CD4-positive, alpha-beta T cell treated with Interleukin-17A for 4 hours (primary cell): Measurements from ENCODE around the gene ALKBH8.
A peak's percentile ranks its signal among the peaks of the same experiment; 100 is the strongest.
"Not testable (repeated sequence)": the region's sequence is repeated elsewhere in the genome, so short reads cannot be mapped to it uniquely, and the experiment has no call there.

ENCODE experiments used
- DNase-seq: peaks from one replicate; pipeline ENCODE4 v3.0.0-alpha.2; 2020; ENCODE audit warnings: mixed read lengths

ALKBH8 gene, protein sequence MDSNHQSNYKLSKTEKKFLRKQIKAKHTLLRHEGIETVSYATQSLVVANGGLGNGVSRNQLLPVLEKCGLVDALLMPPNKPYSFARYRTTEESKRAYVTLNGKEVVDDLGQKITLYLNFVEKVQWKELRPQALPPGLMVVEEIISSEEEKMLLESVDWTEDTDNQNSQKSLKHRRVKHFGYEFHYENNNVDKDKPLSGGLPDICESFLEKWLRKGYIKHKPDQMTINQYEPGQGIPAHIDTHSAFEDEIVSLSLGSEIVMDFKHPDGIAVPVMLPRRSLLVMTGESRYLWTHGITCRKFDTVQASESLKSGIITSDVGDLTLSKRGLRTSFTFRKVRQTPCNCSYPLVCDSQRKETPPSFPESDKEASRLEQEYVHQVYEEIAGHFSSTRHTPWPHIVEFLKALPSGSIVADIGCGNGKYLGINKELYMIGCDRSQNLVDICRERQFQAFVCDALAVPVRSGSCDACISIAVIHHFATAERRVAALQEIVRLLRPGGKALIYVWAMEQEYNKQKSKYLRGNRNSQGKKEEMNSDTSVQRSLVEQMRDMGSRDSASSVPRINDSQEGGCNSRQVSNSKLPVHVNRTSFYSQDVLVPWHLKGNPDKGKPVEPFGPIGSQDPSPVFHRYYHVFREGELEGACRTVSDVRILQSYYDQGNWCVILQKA

GRCh38 chr11:107565219-107565937 is at the start of gene ALKBH8:
ALKBH8 (minus strand) TSS chr11:107565735; CDS start chr11:107560893, 4,842 bp downstream.
- DNase-seq: peak; percentile 80

DNA sequence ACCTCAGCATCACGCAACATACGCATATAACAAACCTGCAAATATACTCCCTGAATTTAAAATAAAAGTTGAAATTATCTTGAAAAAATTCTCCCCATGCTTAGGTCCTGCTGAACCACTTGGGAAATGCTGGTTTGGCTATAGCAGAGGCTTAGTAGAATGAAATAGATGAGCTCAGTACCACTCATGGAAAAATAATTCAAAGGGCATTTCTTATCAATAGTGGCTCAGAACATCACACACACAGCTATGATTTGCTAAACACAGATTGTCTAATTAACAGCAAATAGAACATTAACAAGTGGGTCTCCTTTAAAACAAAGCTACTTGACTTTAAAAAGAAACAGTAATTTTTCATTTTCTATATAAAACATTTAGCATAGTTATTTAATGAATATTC is 46.9 kb upstream of the ALKBH8 start:
- no peak for DNase-seq

- no peak for DNase-seq
Measured at GRCh38 chr11:107609400-107610218, 44.1 kb upstream of the ALKBH8 start.

GRCh38 chr11:107608809-107609208 is 43.3 kb upstream of the ALKBH8 start:
- no peak for DNase-seq

GRCh38 chr11:107606141-107606540 is 40.6 kb upstream of the ALKBH8 start:
- DNase-seq: no peak

GRCh38 chr11:107605061-107606006 is 39.8 kb upstream of the ALKBH8 start:
- no peak for DNase-seq

DNA sequence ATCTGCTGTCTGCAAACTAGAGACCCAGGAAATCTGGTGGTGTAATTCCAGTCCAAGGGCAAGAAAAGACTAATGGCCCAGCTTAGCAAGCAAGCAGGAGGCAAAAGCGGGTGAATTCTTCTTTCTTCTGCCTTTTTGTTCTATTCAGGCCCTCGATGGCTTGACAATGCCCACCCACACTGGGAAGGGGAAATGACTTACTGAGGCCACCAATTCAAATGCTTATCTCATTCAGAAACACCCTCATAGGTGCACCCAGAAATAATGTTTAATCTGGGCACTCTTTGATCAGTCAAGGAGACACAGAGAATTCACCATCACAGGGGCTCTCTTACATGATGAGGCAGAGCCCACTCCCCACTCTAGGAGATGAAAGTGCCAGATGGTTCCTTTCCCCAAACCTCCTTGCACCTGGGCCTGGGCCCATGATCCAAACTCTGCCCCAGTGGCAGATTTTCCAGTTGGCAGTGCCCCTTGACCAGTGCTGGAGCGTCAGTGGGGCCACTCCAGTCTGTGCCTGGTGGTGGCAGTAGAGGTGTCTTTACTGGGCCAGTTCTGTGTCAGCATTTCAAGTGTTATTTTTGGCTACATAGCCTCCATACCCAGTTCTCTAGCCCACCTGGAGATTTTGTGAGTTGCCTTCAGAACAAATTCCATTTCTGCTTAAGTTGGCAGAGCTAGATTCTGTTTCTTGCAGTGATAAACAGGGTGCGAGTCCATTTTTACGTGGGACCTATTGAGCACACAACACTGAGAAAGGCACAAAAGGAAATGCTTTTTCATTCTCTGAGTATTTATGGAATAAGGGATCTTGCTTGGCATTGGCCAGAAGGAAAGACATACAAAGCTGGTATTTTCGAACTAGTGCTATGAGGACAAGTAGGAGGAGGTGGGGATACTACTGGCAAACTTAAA is 32.9 kb upstream of the ALKBH8 start:
- DNase-seq: no peak

GRCh38 chr11:107594736-107595135 is 29.2 kb upstream of the ALKBH8 start:
- no peak for DNase-seq

DNA sequence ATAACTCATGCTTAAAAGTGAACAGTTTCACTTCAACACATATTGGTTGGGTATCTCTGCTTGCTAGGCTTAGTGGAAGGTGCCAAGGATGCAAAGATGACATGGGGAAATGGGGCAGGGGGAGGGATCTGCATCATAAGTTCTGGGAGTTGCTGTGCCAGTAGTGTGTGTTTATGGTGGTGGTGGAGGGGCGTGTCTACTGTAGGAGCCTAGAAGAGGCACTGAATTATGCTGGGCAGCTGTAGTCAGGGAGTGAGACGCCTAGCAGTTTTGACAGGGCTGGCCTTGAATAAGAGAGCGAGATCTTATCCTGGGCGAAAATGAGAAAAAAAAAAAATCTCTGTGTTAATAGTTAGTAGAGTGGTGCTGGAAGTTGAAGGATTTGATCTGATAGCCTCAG is 28.4 kb upstream of the ALKBH8 start:
- no peak for DNase-seq

- DNase-seq: no peak
Measured at GRCh38 chr11:107592813-107593212, 27.3 kb upstream of the ALKBH8 start.

DNA sequence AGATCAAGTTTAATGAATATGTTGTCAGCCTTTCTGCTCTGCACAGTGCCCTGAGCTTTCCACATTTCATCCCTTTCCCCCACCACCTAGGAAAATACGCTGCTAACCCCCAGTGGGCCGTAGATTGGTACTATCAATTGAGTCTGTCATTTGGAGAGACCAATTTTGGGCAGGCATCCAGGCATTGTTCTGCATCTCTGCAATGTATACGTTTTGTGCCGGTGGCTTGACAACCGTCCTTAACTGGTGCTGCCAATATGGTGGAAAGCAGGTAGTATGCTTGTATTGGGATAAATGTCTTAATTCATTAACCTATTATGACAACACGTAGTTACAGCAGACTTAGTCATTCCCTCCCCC is 26.7 kb upstream of the ALKBH8 start:
- no peak for DNase-seq

DNA sequence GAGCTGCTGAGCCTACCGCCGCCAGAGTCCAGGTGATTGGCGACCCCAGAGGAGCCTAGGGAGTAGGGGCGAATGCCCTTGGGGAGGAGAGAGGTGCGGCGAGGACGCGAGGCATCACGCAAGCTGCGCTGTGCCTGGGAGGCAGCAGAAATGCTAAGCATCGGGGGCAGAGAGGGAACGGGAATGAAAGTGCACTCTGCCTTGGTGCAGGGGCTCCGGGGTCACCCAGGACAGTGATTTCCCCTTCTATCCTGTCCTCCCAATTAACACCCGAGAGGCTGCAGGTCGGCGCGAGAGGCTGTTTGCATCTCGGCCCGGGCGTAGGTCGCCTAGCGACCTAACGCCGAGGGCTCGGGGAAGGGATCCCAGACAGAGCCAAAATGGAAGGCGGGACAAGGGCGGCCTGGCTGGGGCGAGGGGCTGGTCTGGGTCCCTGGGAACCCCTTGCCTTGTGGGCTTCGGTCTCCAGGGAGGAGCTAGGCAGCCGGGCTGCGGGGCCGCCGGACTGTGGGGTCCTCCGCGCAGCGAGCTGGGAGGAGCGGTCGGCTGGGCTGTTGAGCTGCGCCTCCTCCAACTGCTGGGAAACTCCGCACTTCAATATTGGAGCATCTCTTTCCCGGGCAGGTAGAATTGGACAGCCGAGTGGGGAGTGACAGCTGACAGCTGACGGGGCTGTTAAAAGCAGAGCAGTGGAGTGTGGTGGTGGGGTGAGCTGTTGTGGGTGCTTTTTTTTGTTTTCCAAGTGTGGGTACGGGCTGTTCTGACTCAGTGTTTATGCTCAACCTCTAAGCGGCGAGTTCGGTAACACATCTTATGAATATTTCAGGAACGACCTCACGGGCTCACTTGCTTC is 26.1 kb upstream of the ALKBH8 start:
- peak; percentile 11 for DNase-seq

DNA sequence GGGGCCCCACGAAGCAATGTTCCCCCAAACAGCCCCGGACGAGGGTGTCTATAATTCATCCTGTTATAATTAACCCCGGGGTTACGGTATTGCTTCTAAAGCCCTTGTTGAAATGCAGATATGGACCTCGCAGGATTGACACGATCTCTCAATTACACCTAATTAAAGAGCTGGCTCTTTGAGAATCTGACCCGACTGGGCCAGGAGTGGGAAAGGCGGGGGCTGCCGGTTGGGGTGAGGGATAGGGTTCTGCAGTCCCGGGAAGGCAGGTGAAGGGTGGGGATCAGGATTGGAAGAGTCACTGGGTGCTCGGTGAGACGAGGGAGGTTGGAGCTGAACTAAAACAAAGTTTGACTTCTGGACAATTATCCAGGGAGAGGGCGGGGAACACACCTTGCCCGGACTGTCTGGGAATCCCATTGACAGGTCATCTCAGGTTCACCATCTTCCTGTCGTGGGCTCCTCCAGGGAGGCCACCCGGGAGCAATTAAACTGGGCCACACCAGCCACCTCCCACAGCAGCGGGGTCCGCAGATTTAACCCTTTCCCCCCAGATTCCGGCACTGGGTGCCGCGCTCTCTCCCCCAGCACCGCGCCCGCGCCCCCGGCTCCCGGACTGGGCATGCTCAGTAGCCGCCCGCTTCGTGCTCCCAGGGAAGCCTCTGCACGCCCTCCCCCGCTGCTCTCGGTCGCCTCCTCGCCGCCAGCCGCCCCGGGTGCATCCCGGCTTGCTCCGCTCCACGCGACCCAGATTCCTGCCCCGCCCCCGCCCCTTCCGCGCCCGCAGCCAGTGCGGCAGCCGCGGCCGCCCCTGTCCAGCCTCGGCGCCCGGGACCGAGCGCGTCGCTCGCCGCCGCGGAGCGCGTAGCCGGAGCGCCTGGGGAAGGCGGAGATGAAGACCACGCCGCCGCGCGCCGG is 25.2 kb upstream of the ALKBH8 start, which contains the start of gene ELMOD1:
Gene ELMOD1, plus strand, starts transcription at position 688 of the 918 bp plus-strand sequence. CDS start 27,043 bp downstream, outside the sequence.
- DNase-seq: peak; percentile 40

GRCh38 chr11:107587306-107587979 is 21.9 kb upstream of the ALKBH8 start:
- DNase-seq: no peak

GRCh38 chr11:107583629-107584195 is 18.2 kb upstream of the ALKBH8 start:
- DNase-seq: no peak

GRCh38 chr11:107581147-107581546 is 15.6 kb upstream of the ALKBH8 start:
- no peak for DNase-seq

DNA sequence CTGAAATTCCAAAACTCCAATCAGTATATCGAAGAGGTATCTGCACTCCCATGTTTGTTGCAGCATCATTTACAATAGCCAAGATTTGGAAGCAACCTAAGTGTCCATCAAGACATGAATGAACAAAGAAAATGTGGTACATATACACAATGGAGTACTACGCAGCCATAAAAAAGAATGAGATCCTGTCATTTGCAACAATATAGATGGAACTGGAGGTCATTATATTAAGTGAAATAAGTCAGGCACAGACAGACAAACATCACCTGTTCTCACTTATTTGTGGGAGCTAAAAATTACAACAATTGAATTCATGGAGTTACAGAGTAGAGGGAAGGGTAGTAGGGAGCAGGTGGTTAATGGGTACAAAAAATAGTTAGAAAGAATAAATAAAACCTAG is 13.6 kb upstream of the ALKBH8 start:
- DNase-seq: not testable (repeated sequence)
